ENCODE data around the gene PCBP1. TPM values are rescaled to one million over a fixed set of nuclear protein-coding genes. Genes with fewer than 3 reads are reported as not detected.
A peak's percentile ranks its signal among the peaks of the same experiment; 100 is the strongest.
"Not testable (repeated sequence)": the region's sequence is repeated elsewhere in the genome, so short reads cannot be mapped to it uniquely, and the experiment has no call there.

The PCBP1 gene
- total RNA-seq, 6 donors from 2014 or later: 126 to 384 (median 236) TPM

GRCh38 chr2:70046534-70046933, 40.7 kb upstream of the PCBP1 start:
- no peaks in the 10 kb centered on the region for H3K9me3 ChIP-seq
- H3K27ac ChIP-seq: peak overlapping the region; percentile 59 to 77 (median 75)
- peak; percentile 32 to 60 for ATAC-seq (ENCODE audit: low FRiP score in 2 of 2)

GRCh38 chr2:70047451-70047850, 39.8 kb upstream of the PCBP1 start:
- Histone ChIP-seq H3K4me3 (no peak overlapping the region), H3K27ac (peak overlapping the region; percentile 59 to 77 (median 75)), H3K27me3 (no peaks in the 10 kb centered on the region), H3K36me3 (peaks cover 0 to 71% (median 14%) of the 10 kb centered on the region in 4 donors), H3K9me3 (no peaks in the 10 kb centered on the region), H3K4me1 (peaks cover 2 to 10% (median 5%) of the 10 kb centered on the region in 4 donors)
- no peak for TF ChIP-seq POLR2AphosphoS5 (IDR thresholded peaks at IDR 0.05)
- no peak for TF ChIP-seq EP300 (IDR thresholded peaks at IDR 0.05)
- TF ChIP-seq CTCF (IDR thresholded peaks at IDR 0.05): no peak
- no peak for TF ChIP-seq POLR2A (IDR thresholded peaks at IDR 0.05)
- no peak for DNase-seq
- WGBS, 2 donors: 77 to 89% methylated on average over 5 of the region's 5 CpGs
- ATAC-seq (ENCODE audit: low FRiP score in 2 of 2): no peak

More at GRCh38 chr2:70046534-70046933, 40.7 kb upstream of the PCBP1 start:
- H3K36me3 ChIP-seq: peaks cover 0 to 65% (median 14%) of the 10 kb centered on the region in 4 donors
- peak in 1 of 2 donors; percentile 45 for DNase-seq
- WGBS, 2 donors: 33 to 48% methylated on average over 2 of the region's 2 CpGs
- peaks cover 2 to 10% (median 5%) of the 10 kb centered on the region in 4 donors for H3K4me1 ChIP-seq
- TF ChIP-seq EP300 (IDR thresholded peaks at IDR 0.05) (no peak), CTCF (IDR thresholded peaks at IDR 0.05) (no peak), POLR2A (IDR thresholded peaks at IDR 0.05) (no peak), POLR2AphosphoS5 (IDR thresholded peaks at IDR 0.05) (no peak)
- H3K4me3 ChIP-seq: no peak overlapping the region
- no peaks in the 10 kb centered on the region for H3K27me3 ChIP-seq

GRCh38 chr2:70049255-70049654, 38.0 kb upstream of the PCBP1 start:
- Histone ChIP-seq H3K4me1 (peaks cover 0 to 7% (median 2%) of the 10 kb centered on the region in 4 donors), H3K27ac (no peak overlapping the region), H3K36me3 (peaks cover 0 to 84% (median 16%) of the 10 kb centered on the region in 4 donors), H3K4me3 (no peak overlapping the region), H3K9me3 (no peaks in the 10 kb centered on the region), H3K27me3 (no peaks in the 10 kb centered on the region)
- no peak for DNase-seq
- no peak for ATAC-seq (ENCODE audit: low FRiP score in 2 of 2)
- 89 to 100% methylated on average over 1 of the region's 1 CpG for WGBS, 2 donors
- TF ChIP-seq POLR2AphosphoS5 (IDR thresholded peaks at IDR 0.05): no peak
- no peak for TF ChIP-seq CTCF (IDR thresholded peaks at IDR 0.05)
- no peak for TF ChIP-seq POLR2A (IDR thresholded peaks at IDR 0.05)
- TF ChIP-seq EP300 (IDR thresholded peaks at IDR 0.05): no peak

- no peaks in the 10 kb centered on the region for H3K9me3 ChIP-seq
- peaks cover 0 to 4% (median 0%) of the 10 kb centered on the region in 4 donors for H3K4me1 ChIP-seq
- TF ChIP-seq CTCF (IDR thresholded peaks at IDR 0.05): no peak
- peaks cover 0 to 90% (median 26%) of the 10 kb centered on the region in 4 donors for H3K36me3 ChIP-seq
- H3K27ac ChIP-seq: no peak overlapping the region
- ATAC-seq (ENCODE audit: low FRiP score in 2 of 2) (no peak), DNase-seq (no peak)
- WGBS, 2 donors: 86 to 88% methylated on average over 5 of the region's 5 CpGs
- H3K27me3 ChIP-seq: no peaks in the 10 kb centered on the region
- H3K4me3 ChIP-seq: no peak overlapping the region
Measured at GRCh38 chr2:70050631-70051425, 36.4 kb upstream of the PCBP1 start.

GRCh38 chr2:70055259-70055658, 32.0 kb upstream of the PCBP1 start:
- not testable (repeated sequence) for H3K9me3 ChIP-seq; H3K4me3 ChIP-seq; DNase-seq; H3K27me3 ChIP-seq; H3K4me1 ChIP-seq; H3K27ac ChIP-seq; ATAC-seq (ENCODE audit: low FRiP score in 2 of 2)
- WGBS, 2 donors: 98 to 100% methylated on average over 4 of the region's 4 CpGs
- peaks cover 0 to 80% (median 31%) of the 10 kb centered on the region in 4 donors for H3K36me3 ChIP-seq

Measured in upper lobe of left lung (tissue), 6 donors.